Activated gamma-delta T cell treated with anti-CD3 and anti-CD28 coated beads, Interleukin-2, amount 50 U/mL, for 16 hours (primary cell): ENCODE measurements around the gene OR5A2.
"Not testable (repeated sequence)": the region's sequence is repeated elsewhere in the genome, so short reads cannot be mapped to it uniquely, and the experiment has no call there.

Source experiments
- DNase-seq: peaks from one replicate; pipeline ENCODE4 v3.0.0-alpha.2; 2020; ENCODE audit warnings: low read depth

OR5A2 gene

GRCh38 chr11:59380263-59381059 is 45.8 kb downstream of the OR5A2 start:
- no peak for DNase-seq

- not testable (repeated sequence) for DNase-seq
Observed at GRCh38 chr11:59372324-59372723, 53.9 kb downstream of the OR5A2 start.

GRCh38 chr11:59368238-59369022 is 57.8 kb downstream of the OR5A2 start:
- DNase-seq = no peak
